ENCODE results near the gene PRKAB1.

GRCh38 chr12:119673634-119674033 lies 5.7 kb downstream of the PRKAB1 start:
- TF ChIP-seq CTCF (IDR thresholded peaks at IDR 0.05; ENCODE audit: low read depth, low read length): no peak
- no peak for TF ChIP-seq EZH2phosphoT487 (IDR thresholded peaks at IDR 0.05; ENCODE audit: low read depth)

Data from OCI-LY3 (cell line).